ENCODE data around the gene GALNT10. TPM values are rescaled to one million over a fixed set of nuclear protein-coding genes. Genes with fewer than 3 reads are reported as not detected.

The GALNT10 gene
- total RNA-seq, 1 donor from 2014 or later = 10.2 TPM

DNA sequence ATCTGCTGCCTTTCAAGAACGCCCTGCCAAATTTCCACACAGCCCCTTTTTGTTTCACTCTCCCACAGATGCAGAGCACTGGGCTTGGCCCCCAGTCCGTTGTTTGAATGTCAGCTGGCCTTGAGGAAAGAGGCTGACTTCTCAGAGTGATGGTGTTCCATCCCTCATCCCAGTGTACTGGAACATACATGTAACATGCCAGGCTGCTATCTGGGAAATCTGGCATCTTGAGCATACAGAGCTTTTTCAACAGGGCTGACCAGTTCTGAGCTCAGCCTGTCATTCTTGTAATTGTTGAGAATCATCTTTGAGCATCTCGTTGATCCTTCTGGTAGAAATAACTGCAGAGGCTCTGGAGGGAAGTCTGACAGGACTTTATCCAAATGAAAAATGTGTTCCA lies 2.8 kb downstream of the GALNT10 start:
- no peak overlapping the region for H3K4me3 ChIP-seq
- H3K27me3 ChIP-seq = peaks cover 53% of the 10 kb centered on the region
- H3K27me3 Mint-ChIP-seq (ENCODE audit: insufficient read depth, low read depth) = peaks cover 11% of the 10 kb centered on the region
- H3F3A ChIP-seq (ENCODE audit: low read depth) = peaks cover 42% of the 10 kb centered on the region
- H3K4me1 ChIP-seq = peaks cover 46% of the 10 kb centered on the region
- TF ChIP-seq EZH2 (IDR thresholded peaks at IDR 0.05) (no peak), EZH2phosphoT487 (IDR thresholded peaks at IDR 0.05) (no peak)
- TF ChIP-seq, protein P1, sequence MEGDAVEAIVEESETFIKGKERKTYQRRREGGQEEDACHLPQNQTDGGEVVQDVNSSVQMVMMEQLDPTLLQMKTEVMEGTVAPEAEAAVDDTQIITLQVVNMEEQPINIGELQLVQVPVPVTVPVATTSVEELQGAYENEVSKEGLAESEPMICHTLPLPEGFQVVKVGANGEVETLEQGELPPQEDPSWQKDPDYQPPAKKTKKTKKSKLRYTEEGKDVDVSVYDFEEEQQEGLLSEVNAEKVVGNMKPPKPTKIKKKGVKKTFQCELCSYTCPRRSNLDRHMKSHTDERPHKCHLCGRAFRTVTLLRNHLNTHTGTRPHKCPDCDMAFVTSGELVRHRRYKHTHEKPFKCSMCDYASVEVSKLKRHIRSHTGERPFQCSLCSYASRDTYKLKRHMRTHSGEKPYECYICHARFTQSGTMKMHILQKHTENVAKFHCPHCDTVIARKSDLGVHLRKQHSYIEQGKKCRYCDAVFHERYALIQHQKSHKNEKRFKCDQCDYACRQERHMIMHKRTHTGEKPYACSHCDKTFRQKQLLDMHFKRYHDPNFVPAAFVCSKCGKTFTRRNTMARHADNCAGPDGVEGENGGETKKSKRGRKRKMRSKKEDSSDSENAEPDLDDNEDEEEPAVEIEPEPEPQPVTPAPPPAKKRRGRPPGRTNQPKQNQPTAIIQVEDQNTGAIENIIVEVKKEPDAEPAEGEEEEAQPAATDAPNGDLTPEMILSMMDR (IDR thresholded peaks at IDR 0.05) = no peak
- peak overlapping the region; percentile 97 for H3K4me3 Mint-ChIP-seq
- peaks cover 14% of the 10 kb centered on the region for H4K20me1 ChIP-seq (ENCODE audit: low read depth)
- no peak for DNase-seq (ENCODE audit: low spot score)
- H3K9ac ChIP-seq = no peak overlapping the region
- peaks cover 12% of the 10 kb centered on the region for H3K36me3 Mint-ChIP-seq
- peaks cover 8% of the 10 kb centered on the region for H3K79me2 ChIP-seq (ENCODE audit: low read depth)
- H3K4me2 ChIP-seq = no peak overlapping the region
- H3K36me3 ChIP-seq = no peaks in the 10 kb centered on the region
- no peak overlapping the region for H3K27ac Mint-ChIP-seq
- H3K9me3 ChIP-seq (ENCODE audit: low read depth) = no peaks in the 10 kb centered on the region
- no peak overlapping the region for H2AFZ ChIP-seq (replicated peaks)
- H3K27ac ChIP-seq = no peak overlapping the region
- H3K4me1 Mint-ChIP-seq = peaks cover 74% of the 10 kb centered on the region
- H3K9me3 Mint-ChIP-seq = no peaks in the 10 kb centered on the region

DNA sequence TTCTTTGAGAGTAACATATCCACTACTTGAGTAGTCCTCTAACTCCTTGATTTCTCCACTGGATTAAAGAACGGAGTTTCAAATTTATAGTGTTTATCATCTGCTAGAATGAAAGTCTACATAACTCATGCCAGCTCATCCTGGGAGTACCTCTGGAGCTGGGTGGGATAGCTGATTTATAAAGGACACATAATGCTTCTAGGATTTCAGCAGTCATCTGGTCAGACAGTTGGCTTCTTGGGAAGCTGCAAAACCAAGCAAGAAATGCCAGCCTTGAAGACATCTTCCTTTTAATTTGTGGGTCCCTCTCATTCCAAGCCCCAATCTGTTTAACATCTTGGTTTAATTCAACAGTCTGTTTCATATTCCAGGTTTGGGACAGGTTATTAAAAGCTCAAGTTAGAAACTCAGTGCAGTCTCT lies 3.2 kb downstream of the GALNT10 start:
- H3K36me3 ChIP-seq = no peaks in the 10 kb centered on the region
- peaks cover 14% of the 10 kb centered on the region for H4K20me1 ChIP-seq (ENCODE audit: low read depth)
- no peaks in the 10 kb centered on the region for H3K9me3 Mint-ChIP-seq
- no peak overlapping the region for H3K4me2 ChIP-seq
- peaks cover 11% of the 10 kb centered on the region for H3K27me3 Mint-ChIP-seq (ENCODE audit: insufficient read depth, low read depth)
- no peak overlapping the region for H3K4me3 ChIP-seq
- peaks cover 46% of the 10 kb centered on the region for H3K4me1 ChIP-seq
- H3K27me3 ChIP-seq = peaks cover 49% of the 10 kb centered on the region
- H3K36me3 Mint-ChIP-seq = peaks cover 12% of the 10 kb centered on the region
- H3K4me1 Mint-ChIP-seq = peaks cover 76% of the 10 kb centered on the region
- DNase-seq (ENCODE audit: low spot score) = no peak
- H2AFZ ChIP-seq (replicated peaks) = no peak overlapping the region
- no peak overlapping the region for H3K9ac ChIP-seq
- H3K4me3 Mint-ChIP-seq = no peak overlapping the region
- no peak overlapping the region for H3K27ac ChIP-seq
- no peaks in the 10 kb centered on the region for H3K9me3 ChIP-seq (ENCODE audit: low read depth)
- H3K27ac Mint-ChIP-seq = peak overlapping the region; percentile 58
- H3F3A ChIP-seq (ENCODE audit: low read depth) = peaks cover 40% of the 10 kb centered on the region
- TF ChIP-seq EZH2phosphoT487 (IDR thresholded peaks at IDR 0.05) (no peak), EZH2 (IDR thresholded peaks at IDR 0.05) (no peak)
- TF ChIP-seq, protein P1 (IDR thresholded peaks at IDR 0.05) = no peak
- peaks cover 8% of the 10 kb centered on the region for H3K79me2 ChIP-seq (ENCODE audit: low read depth)

DNA sequence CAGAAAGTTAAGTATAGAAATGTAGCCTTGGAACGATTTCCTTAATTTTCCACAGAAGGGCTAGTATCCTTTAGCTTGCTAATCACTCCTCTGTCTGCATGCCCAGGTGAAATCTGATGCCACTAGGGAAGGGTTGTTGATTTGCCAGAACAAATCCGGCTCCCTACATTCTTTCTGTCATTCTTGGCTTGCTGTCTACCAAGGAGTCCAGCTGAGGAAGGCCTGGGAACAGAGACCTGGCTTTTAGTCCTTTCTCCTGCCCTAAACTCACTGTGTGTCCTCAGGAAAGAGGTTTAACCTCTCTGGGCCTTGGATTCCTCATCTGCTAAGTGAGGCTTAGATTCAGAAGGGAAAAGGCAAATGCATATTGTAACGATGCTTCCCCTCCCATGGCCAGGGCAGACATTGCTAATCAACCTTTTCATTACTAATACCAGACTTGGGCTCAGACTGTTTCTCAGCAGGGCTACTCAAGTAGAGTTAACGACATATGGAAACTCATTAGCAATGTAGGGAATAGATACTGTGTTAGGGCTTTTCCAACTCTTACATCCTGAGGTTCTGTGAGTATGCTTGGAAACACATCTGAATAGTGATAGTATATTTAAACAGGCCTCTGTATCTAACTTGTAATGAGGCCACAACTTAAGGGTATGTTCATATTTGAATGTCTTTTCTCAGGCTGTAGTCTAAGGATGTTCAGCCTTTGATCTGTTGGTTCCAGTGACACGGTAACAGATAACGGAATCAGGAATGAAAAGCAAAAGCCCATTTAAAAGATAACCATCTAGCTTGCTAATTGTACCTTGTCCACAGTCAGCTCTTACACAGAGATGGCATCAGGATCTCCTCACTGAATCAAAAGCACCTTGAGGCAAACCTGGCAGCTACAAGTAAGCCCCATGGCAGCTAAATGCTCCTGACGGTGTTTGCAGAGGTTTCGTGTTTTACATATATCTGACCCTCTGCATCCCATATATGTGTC lies 4.1 kb downstream of the GALNT10 start:
- H3K79me2 ChIP-seq (ENCODE audit: low read depth) = peaks cover 8% of the 10 kb centered on the region
- peaks cover 14% of the 10 kb centered on the region for H4K20me1 ChIP-seq (ENCODE audit: low read depth)

More for the DNA sequence above, 4.1 kb downstream of the GALNT10 start:
- no peaks in the 10 kb centered on the region for H3K9me3 ChIP-seq (ENCODE audit: low read depth)
- H3K27ac Mint-ChIP-seq = peak overlapping the region; percentile 58
- peaks cover 12% of the 10 kb centered on the region for H3K36me3 Mint-ChIP-seq
- peak overlapping the region; percentile 38 for H3K4me2 ChIP-seq
- no peak overlapping the region for H3K4me3 ChIP-seq
- H3K9me3 Mint-ChIP-seq = no peaks in the 10 kb centered on the region
- no peak overlapping the region for H3K9ac ChIP-seq
- no peak overlapping the region for H2AFZ ChIP-seq (replicated peaks)
- TF ChIP-seq, protein P1 (IDR thresholded peaks at IDR 0.05) = no peak
- TF ChIP-seq EZH2 (IDR thresholded peaks at IDR 0.05) = no peak
- TF ChIP-seq EZH2phosphoT487 (IDR thresholded peaks at IDR 0.05) = no peak
- no peaks in the 10 kb centered on the region for H3K36me3 ChIP-seq
- peak; percentile 64 for DNase-seq (ENCODE audit: low spot score)
- H3K27me3 ChIP-seq = peaks cover 40% of the 10 kb centered on the region
- no peak overlapping the region for H3K4me3 Mint-ChIP-seq
- H3K4me1 Mint-ChIP-seq = peaks cover 77% of the 10 kb centered on the region
- no peak overlapping the region for H3K27ac ChIP-seq
- peaks cover 4% of the 10 kb centered on the region for H3K27me3 Mint-ChIP-seq (ENCODE audit: insufficient read depth, low read depth)
- peaks cover 39% of the 10 kb centered on the region for H3K4me1 ChIP-seq
- peaks cover 30% of the 10 kb centered on the region for H3F3A ChIP-seq (ENCODE audit: low read depth)
